Measurements from ENCODE around the gene PDE3B.

GRCh38 chr11:14642453-14642852 lies 1.2 kb upstream of the PDE3B start:
- TF ChIP-seq, protein P1, sequence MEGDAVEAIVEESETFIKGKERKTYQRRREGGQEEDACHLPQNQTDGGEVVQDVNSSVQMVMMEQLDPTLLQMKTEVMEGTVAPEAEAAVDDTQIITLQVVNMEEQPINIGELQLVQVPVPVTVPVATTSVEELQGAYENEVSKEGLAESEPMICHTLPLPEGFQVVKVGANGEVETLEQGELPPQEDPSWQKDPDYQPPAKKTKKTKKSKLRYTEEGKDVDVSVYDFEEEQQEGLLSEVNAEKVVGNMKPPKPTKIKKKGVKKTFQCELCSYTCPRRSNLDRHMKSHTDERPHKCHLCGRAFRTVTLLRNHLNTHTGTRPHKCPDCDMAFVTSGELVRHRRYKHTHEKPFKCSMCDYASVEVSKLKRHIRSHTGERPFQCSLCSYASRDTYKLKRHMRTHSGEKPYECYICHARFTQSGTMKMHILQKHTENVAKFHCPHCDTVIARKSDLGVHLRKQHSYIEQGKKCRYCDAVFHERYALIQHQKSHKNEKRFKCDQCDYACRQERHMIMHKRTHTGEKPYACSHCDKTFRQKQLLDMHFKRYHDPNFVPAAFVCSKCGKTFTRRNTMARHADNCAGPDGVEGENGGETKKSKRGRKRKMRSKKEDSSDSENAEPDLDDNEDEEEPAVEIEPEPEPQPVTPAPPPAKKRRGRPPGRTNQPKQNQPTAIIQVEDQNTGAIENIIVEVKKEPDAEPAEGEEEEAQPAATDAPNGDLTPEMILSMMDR (IDR thresholded peaks at IDR 0.05) = no peak
- no peak for TF ChIP-seq POLR2A (IDR thresholded peaks at IDR 0.05)

All from prostate gland (tissue), 2 donors.